A549 (cell line): ENCODE data around the gene ULBP3.

ENCODE experiments used
- CEBPB ChIP-seq, 2 experiments: fragments of >200 bp in 1 of 2; sonication (Bioruptor Twin) in 1 of 2; formaldehyde crosslinking in 1 of 2; IDR thresholded peaks; 2 replicates each; pipeline ENCODE4 v1.6.1; 2012 to 2016
- CHD2 ChIP-seq: fragments of 150-350 bp; IDR thresholded peaks from 2 replicates; pipeline ENCODE4 v1.6.1; 2014; ENCODE audit warnings: low read length; ENCODE audit not compliant: partially characterized antibody
- CHD4 ChIP-seq: fragments of 200-600 bp; sonication (generic); IDR thresholded peaks from 2 replicates; pipeline ENCODE4 v1.6.1; 2016; ENCODE audit warnings: antibody characterized with exemption, mild to moderate bottlenecking, borderline replicate concordance
- EP300 ChIP-seq, 2 experiments: fragments of >200 bp; sonication (Bioruptor Twin); formaldehyde crosslinking; IDR thresholded peaks; 2 replicates in 1 of 2; 3 replicates in 1 of 2; pipeline ENCODE4 v1.6.1; 2016 to 2017
- KDM1A ChIP-seq: fragments of 200-600 bp; sonication (generic); IDR thresholded peaks from 2 replicates; pipeline ENCODE4 v1.6.1; 2016; ENCODE audit warnings: low read depth, mild to moderate bottlenecking
- MYC ChIP-seq: IDR thresholded peaks from 2 replicates; pipeline ENCODE4 v1.6.1; 2012; ENCODE audit warnings: mild to moderate bottlenecking, inconsistent platforms, low read length, improper control_type of control experiment, borderline replicate concordance
- POLR2A ChIP-seq: IDR thresholded peaks from 2 replicates; pipeline ENCODE4 v1.6.1; 2012; ENCODE audit warnings: mild to moderate bottlenecking, low read length
- RAD21 ChIP-seq, 2 experiments: fragments of >200 bp in 1 of 2; sonication (Bioruptor Twin) in 1 of 2; formaldehyde crosslinking in 1 of 2; IDR thresholded peaks in 1 of 2; conservative IDR thresholded peaks in 1 of 2; 2 replicates in 1 of 2; 3 replicates in 1 of 2; pipeline ENCODE4 v1.6.1; 2012 to 2018; ENCODE audit warnings: inconsistent platforms in 1 of 2
- TFCP2L1 ChIP-seq: fragments of 250-450 bp; sonication (Bioruptor Pico); IDR thresholded peaks from 2 replicates; pipeline ENCODE4 v1.5.0; 2021; ENCODE audit warnings: mild to moderate bottlenecking
- TF ChIP-seq, protein P1 (sequence below): fragments of >200 bp; sonication (Bioruptor Twin); formaldehyde crosslinking; IDR thresholded peaks from 3 replicates; pipeline ENCODE4 v1.5.1; 2016
- TF ChIP-seq, protein P2 (sequence below): fragments of 250-450 bp; sonication (Bioruptor Pico); IDR thresholded peaks from 2 replicates; pipeline ENCODE4 v1.5.0; 2020; ENCODE audit warnings: low read depth, mild to moderate bottlenecking, moderate library complexity
- TF ChIP-seq, protein P3 (sequence below): fragments of 200-600 bp; sonication (generic); IDR thresholded peaks from 2 replicates; pipeline ENCODE4 v1.6.1; 2016; ENCODE audit warnings: antibody characterized with exemption, mild to moderate bottlenecking, moderate library complexity
- TF ChIP-seq, protein P4 (sequence below): IDR thresholded peaks from 2 replicates; pipeline ENCODE4 v1.6.1; 2012; ENCODE audit warnings: low read depth, borderline replicate concordance

DNA sequence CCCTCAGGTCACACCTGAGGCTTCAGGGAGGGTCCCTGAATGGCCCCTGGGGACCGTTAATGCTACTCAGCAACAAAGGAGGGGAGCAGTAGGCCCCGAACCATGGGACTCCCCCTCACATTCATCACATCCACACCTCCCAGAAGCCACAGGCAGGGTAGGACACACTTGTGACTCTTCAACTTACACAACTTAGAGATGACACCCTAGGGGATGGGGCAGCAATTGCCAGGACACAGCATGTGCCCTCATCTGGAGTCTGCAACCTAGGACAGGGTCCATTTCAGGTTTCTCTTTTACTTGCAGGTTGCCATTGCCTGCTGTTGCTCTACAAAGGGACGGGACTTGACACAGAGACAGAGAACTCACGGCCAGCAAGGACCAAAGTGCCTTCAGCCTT lies 770 bp downstream of the ULBP3 start:
- TF ChIP-seq POLR2A (no peak), RAD21 (conservative IDR thresholded peaks at IDR 0.05 in 1 of 2, IDR thresholded peaks at IDR 0.05 in 1 of 2) (no peak), CEBPB (IDR thresholded peaks at IDR 0.05) (no peak), CHD4 (no peak), EP300 (IDR thresholded peaks at IDR 0.05) (no peak), CHD2 (no peak), KDM1A (no peak), MYC (no peak), TFCP2L1 (CRISPR knock-in tag) (no peak)
- TF ChIP-seq, protein P1, sequence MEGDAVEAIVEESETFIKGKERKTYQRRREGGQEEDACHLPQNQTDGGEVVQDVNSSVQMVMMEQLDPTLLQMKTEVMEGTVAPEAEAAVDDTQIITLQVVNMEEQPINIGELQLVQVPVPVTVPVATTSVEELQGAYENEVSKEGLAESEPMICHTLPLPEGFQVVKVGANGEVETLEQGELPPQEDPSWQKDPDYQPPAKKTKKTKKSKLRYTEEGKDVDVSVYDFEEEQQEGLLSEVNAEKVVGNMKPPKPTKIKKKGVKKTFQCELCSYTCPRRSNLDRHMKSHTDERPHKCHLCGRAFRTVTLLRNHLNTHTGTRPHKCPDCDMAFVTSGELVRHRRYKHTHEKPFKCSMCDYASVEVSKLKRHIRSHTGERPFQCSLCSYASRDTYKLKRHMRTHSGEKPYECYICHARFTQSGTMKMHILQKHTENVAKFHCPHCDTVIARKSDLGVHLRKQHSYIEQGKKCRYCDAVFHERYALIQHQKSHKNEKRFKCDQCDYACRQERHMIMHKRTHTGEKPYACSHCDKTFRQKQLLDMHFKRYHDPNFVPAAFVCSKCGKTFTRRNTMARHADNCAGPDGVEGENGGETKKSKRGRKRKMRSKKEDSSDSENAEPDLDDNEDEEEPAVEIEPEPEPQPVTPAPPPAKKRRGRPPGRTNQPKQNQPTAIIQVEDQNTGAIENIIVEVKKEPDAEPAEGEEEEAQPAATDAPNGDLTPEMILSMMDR: no peak
- TF ChIP-seq, protein P2, sequence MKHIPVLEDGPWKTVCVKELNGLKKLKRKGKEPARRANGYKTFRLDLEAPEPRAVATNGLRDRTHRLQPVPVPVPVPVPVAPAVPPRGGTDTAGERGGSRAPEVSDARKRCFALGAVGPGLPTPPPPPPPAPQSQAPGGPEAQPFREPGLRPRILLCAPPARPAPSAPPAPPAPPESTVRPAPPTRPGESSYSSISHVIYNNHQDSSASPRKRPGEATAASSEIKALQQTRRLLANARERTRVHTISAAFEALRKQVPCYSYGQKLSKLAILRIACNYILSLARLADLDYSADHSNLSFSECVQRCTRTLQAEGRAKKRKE (CRISPR knock-in tag): no peak
- TF ChIP-seq, protein P3, sequence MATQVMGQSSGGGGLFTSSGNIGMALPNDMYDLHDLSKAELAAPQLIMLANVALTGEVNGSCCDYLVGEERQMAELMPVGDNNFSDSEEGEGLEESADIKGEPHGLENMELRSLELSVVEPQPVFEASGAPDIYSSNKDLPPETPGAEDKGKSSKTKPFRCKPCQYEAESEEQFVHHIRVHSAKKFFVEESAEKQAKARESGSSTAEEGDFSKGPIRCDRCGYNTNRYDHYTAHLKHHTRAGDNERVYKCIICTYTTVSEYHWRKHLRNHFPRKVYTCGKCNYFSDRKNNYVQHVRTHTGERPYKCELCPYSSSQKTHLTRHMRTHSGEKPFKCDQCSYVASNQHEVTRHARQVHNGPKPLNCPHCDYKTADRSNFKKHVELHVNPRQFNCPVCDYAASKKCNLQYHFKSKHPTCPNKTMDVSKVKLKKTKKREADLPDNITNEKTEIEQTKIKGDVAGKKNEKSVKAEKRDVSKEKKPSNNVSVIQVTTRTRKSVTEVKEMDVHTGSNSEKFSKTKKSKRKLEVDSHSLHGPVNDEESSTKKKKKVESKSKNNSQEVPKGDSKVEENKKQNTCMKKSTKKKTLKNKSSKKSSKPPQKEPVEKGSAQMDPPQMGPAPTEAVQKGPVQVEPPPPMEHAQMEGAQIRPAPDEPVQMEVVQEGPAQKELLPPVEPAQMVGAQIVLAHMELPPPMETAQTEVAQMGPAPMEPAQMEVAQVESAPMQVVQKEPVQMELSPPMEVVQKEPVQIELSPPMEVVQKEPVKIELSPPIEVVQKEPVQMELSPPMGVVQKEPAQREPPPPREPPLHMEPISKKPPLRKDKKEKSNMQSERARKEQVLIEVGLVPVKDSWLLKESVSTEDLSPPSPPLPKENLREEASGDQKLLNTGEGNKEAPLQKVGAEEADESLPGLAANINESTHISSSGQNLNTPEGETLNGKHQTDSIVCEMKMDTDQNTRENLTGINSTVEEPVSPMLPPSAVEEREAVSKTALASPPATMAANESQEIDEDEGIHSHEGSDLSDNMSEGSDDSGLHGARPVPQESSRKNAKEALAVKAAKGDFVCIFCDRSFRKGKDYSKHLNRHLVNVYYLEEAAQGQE: no peak
- TF ChIP-seq, protein P4, sequence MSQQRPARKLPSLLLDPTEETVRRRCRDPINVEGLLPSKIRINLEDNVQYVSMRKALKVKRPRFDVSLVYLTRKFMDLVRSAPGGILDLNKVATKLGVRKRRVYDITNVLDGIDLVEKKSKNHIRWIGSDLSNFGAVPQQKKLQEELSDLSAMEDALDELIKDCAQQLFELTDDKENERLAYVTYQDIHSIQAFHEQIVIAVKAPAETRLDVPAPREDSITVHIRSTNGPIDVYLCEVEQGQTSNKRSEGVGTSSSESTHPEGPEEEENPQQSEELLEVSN: no peak
